PC-3 (cell line): ENCODE measurements around the gene MYL2.

ENCODE experiments used
- EZH2 ChIP-seq: fragments of 300-600 bp; sonication (generic); IDR thresholded peaks from one replicate; pipeline ENCODE4 v1.6.1; 2017; ENCODE audit warnings: antibody characterized with exemption, mild to moderate bottlenecking, low read length; ENCODE audit not compliant: unreplicated experiment
- TF ChIP-seq, protein P1 (sequence below): fragments of 300-600 bp; sonication (generic); conservative IDR thresholded peaks from 2 replicates; pipeline ENCODE4 v1.5.1; 2017; ENCODE audit warnings: antibody characterized with exemption, low read depth, mild to moderate bottlenecking, low read length

- TF ChIP-seq, protein P1, sequence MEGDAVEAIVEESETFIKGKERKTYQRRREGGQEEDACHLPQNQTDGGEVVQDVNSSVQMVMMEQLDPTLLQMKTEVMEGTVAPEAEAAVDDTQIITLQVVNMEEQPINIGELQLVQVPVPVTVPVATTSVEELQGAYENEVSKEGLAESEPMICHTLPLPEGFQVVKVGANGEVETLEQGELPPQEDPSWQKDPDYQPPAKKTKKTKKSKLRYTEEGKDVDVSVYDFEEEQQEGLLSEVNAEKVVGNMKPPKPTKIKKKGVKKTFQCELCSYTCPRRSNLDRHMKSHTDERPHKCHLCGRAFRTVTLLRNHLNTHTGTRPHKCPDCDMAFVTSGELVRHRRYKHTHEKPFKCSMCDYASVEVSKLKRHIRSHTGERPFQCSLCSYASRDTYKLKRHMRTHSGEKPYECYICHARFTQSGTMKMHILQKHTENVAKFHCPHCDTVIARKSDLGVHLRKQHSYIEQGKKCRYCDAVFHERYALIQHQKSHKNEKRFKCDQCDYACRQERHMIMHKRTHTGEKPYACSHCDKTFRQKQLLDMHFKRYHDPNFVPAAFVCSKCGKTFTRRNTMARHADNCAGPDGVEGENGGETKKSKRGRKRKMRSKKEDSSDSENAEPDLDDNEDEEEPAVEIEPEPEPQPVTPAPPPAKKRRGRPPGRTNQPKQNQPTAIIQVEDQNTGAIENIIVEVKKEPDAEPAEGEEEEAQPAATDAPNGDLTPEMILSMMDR = no peak
- TF ChIP-seq EZH2 = no peak
Measured at GRCh38 chr12:110874351-110874750, 46.0 kb downstream of the MYL2 start.
